Left lobe of liver (tissue), 2 donors: Measurements from ENCODE around the gene IGF2R. TPM values are rescaled to one million over a fixed set of nuclear protein-coding genes. Genes with fewer than 3 reads are reported as not detected.
A peak's percentile ranks its signal among the peaks of the same experiment; 100 is the strongest.
"Not testable (repeated sequence)": the region's sequence is repeated elsewhere in the genome, so short reads cannot be mapped to it uniquely, and the experiment has no call there.

Source experiments
- ATAC-seq: fragments of 200-7000 bp; cut with Tn5 transposase; one replicate; pipeline ENCODE4 v1.9.1; 2020; ENCODE audit warnings: mild to moderate bottlenecking, moderate library complexity
- DNase-seq: peaks from one replicate; pipeline ENCODE4 v3.0.0-alpha.2; 2020; ENCODE audit warnings: low spot score
- total RNA-seq: library from RNA; stranded (reverse); gene quantifications from one replicate; pipeline ENCODE4 v1.2.1, GENCODE V29; 2021
- donor health status: DM: no; HTN: no; CAD: no; lungs with moderate emphysema.
- donor health status: DM: no; HTN: yes; CAD: no.

The IGF2R gene
- total RNA-seq, 1 donor from 2014 or later = 51.5 TPM

DNA sequence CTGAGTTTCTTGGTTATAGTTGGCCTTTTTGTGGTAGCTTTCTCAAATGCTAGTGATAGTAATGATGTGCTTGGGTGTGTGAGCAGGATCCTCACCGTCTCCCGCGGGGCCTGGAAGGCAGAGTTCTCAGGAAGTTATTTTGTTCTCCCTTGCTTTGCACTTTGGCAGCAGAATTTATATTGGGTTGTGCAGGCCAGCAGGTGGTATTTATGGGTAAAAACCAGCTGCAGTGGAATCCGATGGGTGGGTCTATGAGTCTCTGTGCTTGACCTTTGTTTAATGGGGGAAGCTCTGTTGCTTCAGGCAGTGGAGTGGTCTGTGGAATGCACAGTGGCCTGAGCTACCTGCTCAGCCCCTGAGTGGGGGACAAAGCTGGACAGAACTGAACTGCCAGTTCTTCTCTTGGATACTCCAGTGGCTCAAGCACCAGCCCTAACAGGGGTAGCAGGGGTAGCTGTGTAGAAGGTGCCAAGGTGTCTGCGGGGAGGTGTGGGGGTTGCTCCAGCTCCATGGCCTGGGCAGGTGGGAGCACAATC is 27.3 kb downstream of the IGF2R start:
- DNase-seq = no peak

DNA sequence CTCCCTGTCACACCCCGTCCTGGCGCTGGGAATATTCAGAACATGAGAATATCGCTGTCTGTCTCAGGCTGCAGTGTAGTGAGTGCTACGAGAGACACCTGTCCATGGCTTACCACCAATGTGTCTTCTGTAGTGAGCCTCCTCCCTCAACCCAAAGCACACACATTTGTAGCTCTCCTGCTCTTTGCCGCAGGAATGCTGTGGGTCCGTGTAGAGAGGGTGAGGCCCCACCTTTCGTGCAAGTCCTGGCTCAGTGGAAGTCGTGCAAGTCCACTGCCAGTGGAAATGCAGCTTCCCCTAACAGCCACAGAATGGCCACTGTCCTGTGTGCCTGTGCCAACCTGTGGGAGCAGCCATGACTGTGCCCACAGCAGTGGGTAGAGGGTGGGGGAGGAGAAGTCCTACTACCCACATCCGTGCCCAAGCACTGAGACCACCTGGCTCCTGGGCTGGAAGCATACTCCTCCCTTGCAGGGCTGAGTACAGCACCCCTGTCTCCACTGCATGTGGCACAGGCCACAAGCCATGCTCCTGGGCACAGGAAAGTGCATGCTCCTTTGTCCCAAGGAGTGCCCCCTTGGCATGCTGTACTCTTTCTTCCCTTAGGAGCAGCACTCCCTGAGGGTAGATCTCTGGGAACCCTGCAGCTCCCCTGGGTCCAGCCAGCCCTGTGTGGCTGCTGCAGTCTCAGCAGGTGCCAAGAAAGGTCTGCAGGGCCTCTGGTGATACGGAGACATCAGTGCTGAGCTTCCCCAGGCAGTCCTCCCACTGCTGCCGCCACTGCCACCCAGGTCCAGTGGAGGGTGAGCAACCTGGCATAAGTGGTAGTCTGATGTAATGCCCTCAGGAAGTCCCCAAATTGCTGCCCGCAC is 28.0 kb downstream of the IGF2R start:
- no peak for DNase-seq
- ATAC-seq = peak; percentile 24

More for the DNA sequence above, 27.3 kb downstream of the IGF2R start:
- ATAC-seq = no peak

DNA sequence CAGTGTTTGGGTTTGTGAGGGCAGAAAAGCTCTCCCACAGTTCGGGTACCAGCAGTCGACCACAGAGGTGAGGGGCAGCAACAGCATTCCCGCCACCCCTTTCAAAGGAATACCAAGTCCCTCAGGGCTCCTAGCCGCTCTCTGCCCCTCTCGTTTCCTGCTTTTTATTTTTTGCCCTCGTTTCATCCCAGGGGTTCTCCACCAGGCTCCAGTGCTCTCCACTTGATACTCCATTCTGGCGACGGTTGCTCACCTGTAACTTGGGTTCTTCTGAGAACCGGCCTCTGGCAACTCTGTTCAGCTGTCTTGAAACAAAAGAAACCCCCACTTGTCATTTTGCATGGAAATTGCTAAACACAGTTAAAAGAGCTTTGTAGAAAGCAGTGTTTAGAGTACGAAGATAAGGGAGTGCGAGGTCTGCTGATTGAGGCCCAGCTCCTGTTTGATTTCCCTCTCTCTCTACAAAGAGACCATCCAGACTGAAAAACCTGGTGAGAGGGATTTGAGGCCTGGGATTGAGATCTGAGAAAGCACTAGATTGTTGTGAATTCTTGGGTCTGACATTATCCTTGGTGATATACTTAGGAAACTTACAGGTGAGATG is 28.7 kb downstream of the IGF2R start:
- no peak for ATAC-seq
- no peak for DNase-seq

GRCh38 chr6:159998538-159998937 is 29.7 kb downstream of the IGF2R start:
- DNase-seq (no peak), ATAC-seq (no peak)

- ATAC-seq = no peak
- no peak for DNase-seq
Observed at GRCh38 chr6:159999240-159999671, 30.4 kb downstream of the IGF2R start.

GRCh38 chr6:160000280-160000704 is 31.4 kb downstream of the IGF2R start:
- ATAC-seq (no peak), DNase-seq (no peak)

DNA sequence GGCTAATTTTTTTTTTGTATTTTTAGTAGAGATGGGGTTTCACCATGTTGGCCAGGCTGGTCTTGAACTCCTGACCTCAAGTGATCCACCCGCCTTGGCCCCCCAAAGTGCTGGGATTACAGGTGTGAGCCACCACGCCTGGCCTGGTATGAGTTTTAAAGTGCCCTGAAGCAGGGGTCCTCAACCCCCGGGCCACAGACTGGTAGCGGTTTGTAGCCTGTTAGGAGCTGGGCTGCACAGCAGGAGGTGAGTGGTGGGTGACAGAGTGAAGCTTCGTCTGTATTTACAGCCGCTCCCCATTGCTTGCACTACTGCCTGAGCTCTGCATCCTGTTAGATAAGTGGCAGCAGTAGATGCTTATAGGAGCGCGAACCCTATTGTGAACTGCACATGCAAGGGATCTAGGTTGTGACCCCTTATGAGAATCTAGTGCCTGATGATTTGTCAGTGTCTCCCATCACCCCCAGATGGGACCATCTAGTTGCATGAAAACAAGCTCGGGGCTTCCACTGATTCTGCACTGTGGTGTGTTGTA is 32.1 kb downstream of the IGF2R start:
- not testable (repeated sequence) for DNase-seq

DNA sequence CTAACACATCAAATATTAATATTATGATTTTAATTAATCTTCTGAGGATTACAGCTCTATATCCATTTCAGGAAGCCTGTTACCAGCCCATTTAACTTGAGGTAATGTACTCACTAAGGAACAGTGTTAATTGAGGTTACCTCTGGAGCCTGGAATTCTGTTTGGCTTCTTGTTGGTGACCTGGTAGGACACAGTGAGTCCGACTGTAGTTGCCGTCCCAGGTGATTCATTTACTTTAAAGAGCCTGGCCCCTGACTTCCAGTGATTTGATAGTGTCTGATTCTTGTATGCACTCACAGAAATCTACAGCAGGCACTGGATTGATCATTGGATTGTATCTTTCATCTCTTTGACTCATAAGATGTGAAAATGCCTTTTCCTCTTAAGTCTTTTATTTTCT is 34.0 kb downstream of the IGF2R start:
- DNase-seq (no peak), ATAC-seq (no peak)

More for the DNA sequence above, 32.1 kb downstream of the IGF2R start:
- ATAC-seq = not testable (repeated sequence)

GRCh38 chr6:160004018-160004417 is 35.1 kb downstream of the IGF2R start:
- ATAC-seq = no peak
- no peak for DNase-seq

DNA sequence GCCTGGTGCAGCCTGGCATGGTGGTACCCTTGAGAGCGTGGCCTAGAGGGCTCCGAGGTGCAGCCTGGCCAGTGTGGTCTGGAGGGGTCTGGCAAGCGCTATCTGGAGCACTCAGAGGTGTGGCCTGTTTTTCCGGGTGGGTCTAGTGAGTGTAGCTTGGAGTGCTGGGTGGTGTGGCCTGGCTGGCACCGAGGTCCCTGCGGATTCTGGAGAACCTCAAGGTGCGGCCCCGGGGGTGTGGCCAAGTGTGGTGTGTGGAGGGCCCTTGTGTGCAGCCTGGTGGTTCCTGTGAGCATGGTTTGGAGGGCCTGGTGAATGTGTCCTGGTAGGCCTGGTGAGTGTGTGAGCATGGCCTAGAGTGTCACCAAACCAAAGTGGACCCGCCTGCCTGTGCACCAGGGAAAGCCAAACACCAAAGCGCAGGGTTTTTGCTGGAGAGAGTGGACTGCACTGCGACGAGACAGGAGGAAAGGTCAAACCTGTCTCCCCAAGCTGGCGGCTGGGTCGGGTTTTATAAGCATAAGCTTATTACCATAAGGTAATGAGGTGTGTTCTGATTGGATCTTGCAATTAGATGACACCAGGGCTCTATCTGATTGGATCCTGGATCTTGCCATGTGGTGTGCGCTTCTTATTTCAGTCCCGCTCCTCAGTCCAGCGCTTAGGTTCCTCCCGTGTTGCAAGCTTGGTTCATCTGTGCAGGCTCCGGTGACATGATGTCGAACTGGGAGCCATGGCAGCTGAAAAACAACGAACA is 35.7 kb downstream of the IGF2R start:
- no peak for DNase-seq
- ATAC-seq = no peak

DNA sequence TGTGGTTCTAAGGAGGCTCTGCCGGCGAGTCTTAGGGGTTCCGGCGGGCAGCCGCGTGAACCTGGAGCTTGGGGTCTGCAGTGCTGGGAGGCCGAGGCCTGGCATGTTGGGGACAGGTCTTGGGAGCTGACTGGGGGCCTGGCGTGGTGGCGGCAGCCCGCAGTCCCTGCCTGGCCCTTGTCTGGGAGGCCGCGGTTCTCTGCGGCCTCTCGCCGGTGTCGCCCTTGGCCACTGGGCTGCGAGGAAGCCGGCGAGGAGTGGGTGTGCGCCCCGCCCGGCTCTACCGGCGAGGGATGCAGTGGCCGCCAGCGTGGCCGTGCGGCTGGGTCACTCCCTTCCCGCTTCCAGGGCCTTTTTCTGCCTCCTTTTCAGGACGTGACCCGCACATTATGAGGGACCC is 36.3 kb downstream of the IGF2R start:
- ATAC-seq = no peak
- DNase-seq = no peak

- no peak for DNase-seq
- peak; percentile 84 for ATAC-seq
Observed at GRCh38 chr6:160005861-160006540, 37.1 kb downstream of the IGF2R start.

DNA sequence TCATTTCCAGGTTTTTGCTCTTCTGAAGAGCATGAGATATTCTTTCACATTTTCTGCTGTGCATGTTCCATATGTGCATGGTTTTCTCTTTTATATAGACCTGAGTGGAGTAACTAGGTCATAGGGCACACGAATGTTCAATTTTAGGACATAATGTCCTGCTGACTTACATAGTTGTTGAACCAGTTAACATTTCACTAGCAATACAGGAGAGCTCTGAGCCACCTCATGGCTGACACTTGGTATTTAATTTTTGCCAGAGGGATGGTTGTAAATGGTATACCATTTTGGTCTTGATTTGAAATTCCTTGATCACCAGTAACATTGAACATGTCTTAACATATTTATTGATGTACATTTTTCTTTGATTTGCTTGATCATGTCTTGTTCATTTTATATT is 38.3 kb downstream of the IGF2R start:
- ATAC-seq (peak; percentile 44), DNase-seq (no peak)

- DNase-seq (no peak), ATAC-seq (no peak)
Observed at GRCh38 chr6:160007611-160008010, 38.7 kb downstream of the IGF2R start.

DNA sequence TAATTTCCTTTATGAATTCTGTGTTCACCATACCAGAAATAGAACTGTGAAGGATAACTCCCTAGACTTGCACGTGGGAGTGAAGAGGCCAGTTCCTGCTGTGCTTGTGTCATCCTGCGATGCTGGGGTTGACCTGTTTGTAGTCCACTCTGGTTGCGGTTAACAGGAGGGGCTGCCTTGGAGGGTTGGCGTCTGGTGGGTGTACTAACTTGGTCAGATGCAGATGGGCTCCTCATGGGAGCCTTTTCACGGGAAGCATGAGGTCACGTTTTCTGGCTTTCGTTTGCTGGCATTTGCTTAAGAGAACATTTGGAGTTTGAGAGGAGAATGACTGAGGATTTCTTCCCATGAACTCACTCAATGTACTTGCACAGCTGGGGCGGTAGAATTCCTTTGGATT is 41.2 kb downstream of the IGF2R start:
- ATAC-seq = no peak
- DNase-seq = no peak

- no peak for ATAC-seq
- DNase-seq = no peak
Observed at GRCh38 chr6:160013987-160014868, 45.3 kb downstream of the IGF2R start.

DNA sequence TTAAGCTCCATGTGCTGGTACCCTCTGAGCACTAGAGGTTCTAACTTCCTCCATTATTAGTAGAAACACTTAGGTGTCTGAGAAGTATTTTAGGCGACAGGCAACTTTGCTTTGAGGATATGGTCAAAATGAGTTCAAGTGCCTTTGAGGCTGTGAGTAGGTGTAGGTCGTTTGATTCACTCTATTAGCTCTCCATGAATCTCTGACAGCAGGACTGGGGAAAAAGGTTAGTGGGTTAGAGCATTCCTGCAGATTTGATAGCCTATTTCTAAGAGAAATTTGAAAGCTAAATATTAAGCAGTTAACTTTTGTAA is 45.9 kb downstream of the IGF2R start:
- DNase-seq (no peak), ATAC-seq (no peak)

DNA sequence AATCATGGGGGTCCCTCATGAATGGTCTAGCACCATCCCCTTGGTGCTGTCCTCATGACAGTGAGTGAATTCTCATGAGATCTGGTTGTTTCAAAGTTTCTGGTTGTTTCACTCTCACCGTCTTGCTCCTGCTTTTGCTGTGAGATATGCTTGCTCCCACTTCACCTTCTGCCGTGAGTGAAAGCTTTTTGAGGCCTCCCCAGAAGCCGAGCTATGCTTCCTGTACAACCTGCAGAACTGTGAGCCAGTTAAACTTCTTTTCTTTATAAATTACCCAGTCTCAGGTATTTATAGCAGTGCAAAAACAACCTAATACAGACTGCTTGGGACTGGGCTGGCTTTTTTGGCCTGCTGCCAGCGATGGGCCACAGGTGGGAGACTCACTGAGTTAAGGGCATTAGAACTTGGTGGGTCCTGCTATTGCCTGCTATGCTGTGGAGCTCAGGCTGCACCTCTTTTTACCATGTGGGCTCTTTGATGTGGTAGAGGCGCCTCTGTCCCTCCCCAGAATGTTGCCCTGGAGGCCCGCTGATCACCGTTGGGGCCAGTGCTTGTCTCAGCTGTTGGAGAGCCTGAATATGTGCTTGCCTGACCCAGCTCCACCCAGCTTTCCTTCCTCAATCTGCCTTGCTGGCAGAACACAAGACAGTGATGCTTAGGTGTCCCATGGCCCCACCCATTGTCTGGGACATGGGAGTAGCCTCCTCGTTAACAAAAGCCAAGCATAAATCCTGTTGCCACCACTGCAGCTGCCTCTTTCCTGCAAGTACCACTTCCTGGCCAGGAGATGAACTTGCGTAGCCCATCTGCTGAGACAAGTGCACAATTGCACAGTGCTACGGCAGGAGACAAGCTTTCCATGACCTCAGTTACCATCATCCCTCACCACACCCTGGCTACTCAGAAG is 47.1 kb downstream of the IGF2R start:
- ATAC-seq (peak; percentile 43), DNase-seq (no peak)

DNA sequence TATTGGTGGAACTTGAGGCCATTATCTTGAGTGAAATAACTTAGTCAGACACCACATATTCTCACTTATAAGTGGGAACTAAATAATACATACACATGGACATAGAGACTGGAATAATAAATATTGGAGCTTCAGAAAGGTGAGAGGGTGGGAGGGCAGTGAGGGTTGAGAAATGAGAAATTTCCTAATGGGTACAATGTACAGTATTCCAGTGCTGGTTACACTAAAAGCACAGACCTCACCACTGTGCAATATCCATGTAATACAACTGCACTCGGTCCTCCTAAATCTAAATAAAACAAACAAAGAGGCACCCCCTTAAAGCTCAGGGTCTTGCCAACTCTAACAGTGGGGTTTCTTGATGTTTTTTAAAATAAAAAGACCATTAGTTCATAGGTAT is 53.2 kb downstream of the IGF2R start:
- DNase-seq (no peak), ATAC-seq (peak; percentile 72)
